OCI-LY7 (cell line): ENCODE results near the gene DCP1B.

Source experiments
- CTCF ChIP-seq: fragments of 200-600 bp; sonication (generic); conservative IDR thresholded peaks from 2 replicates; pipeline ENCODE4 v1.5.1; 2014; ENCODE audit warnings: mild to moderate bottlenecking, antibody characterized with exemption, low read length, moderate library complexity, mixed read lengths
- EZH2phosphoT487 ChIP-seq: fragments of 200-600 bp; sonication (generic); IDR thresholded peaks from 2 replicates; pipeline ENCODE4 v1.6.1; 2018; ENCODE audit warnings: low read depth, borderline replicate concordance, mild to moderate bottlenecking, mixed run types, antibody characterized with exemption, low read length, moderate library complexity, mixed read lengths

- TF ChIP-seq CTCF: no peak
- TF ChIP-seq EZH2phosphoT487: no peak
These were observed 91.5 kb downstream of the DCP1B start for GRCh38 chr12:1912580-1913376.
